Measurements from ENCODE around the gene OR2S2. TPM values are rescaled to one million over a fixed set of nuclear protein-coding genes. Genes with fewer than 3 reads are reported as not detected.

OR2S2 gene
- total and polyA plus RNA-seq, 2 of the 8 experiments (the other 6 are each of a cell fraction or from before 2014, with no cell fraction given): not detected

DNA sequence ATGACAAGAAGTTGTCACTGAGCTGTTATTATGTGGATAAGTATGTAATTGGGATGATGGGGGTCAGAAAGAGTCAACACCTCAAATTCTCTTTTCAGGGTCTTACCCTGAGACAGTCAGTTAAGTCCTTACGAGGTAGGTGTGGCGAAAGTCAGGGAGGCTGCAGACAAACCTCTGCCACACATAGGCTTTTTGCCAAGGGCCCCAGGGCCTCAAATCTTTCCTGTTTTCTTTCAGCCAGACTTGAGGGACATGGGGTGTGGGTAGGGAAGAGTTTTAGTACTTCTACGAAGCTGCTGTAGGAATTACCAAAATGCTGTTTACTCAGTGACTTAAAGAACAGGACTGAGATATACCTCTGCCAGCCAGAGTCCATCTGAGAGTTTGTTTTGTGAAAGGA lies 13.8 kb downstream of the OR2S2 start:
- H4K20me1 ChIP-seq (replicated peaks in 1 of 2; ENCODE audit: control insufficient read depth in 1 of 2, insufficient read depth in 2 of 2, low read length in 2 of 2): no peaks in the 10 kb centered on the region
- ChIA-PET CTCF (ENCODE audit: partially characterized antibody) (interaction anchor here (0.5 to 3.9 kb wide), 12 partner anchors 10 to 215 kb away, joined by 3 to 29 read pairs (median 6); no protein-coding TSS in a partner anchor), POLR2A (ENCODE audit: partially characterized antibody) (interaction anchor here (0.6 to 0.7 kb wide), 2 partner anchors 11 to 498 kb away, joined by 3 read pairs; no protein-coding TSS in a partner anchor)
- H3K27me3 ChIP-seq (replicated peaks in 1 of 4; ENCODE audit: control insufficient read depth in 3 of 4, extremely low read depth in 1 of 4, insufficient read depth in 3 of 4, low read length in 3 of 4): peaks cover 9 to 42% (median 28%) of the 10 kb centered on the region in 4 experiments
- H2AK5ac ChIP-seq (ENCODE audit: low read depth, low read length): no peak overlapping the region
- H3K9ac ChIP-seq (replicated peaks in 1 of 4; ENCODE audit: extremely low read depth in 1 of 4, low read depth in 3 of 4, low read length in 3 of 4): no peak overlapping the region
- peaks cover 0 to 5% of the 10 kb centered on the region in 2 experiments; a peak in 1 of 4 replicates for H3K9me3 ChIP-seq (ENCODE audit: insufficient read depth in 2 of 2, low read depth in 1 of 2, low read length in 1 of 2)
- H4K5ac ChIP-seq (ENCODE audit: insufficient read length, low read depth, low read length): no peak overlapping the region
- no peaks in the 10 kb centered on the region for H3K36me3 ChIP-seq (ENCODE audit: control insufficient read depth in 2 of 4, insufficient read depth in 4 of 4, low read length in 3 of 4)
- FAIRE-seq (no peak), DNase-seq (ENCODE audit: low read depth in 1 of 2, low spot score in 2 of 2) (no peak)
- H2BK15ac ChIP-seq (ENCODE audit: low read length): no peak overlapping the region
- TF ChIP-seq, protein P1, sequence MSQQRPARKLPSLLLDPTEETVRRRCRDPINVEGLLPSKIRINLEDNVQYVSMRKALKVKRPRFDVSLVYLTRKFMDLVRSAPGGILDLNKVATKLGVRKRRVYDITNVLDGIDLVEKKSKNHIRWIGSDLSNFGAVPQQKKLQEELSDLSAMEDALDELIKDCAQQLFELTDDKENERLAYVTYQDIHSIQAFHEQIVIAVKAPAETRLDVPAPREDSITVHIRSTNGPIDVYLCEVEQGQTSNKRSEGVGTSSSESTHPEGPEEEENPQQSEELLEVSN (IDR thresholded peaks at IDR 0.05): no peak
- H3K56ac ChIP-seq (replicated peaks; ENCODE audit: insufficient read length, low read depth, low read length): no peak overlapping the region
- no peak overlapping the region for H3K23ac ChIP-seq (ENCODE audit: insufficient read length)
- no peak overlapping the region for H3K14ac ChIP-seq (ENCODE audit: insufficient read length)
- H2AFZ ChIP-seq (ENCODE audit: low read length): no peak overlapping the region
- H2BK20ac ChIP-seq (ENCODE audit: low read length): no peak overlapping the region
- no peak overlapping the region for H4K8ac ChIP-seq (ENCODE audit: extremely low read depth, insufficient read depth, low read length)
- no peak overlapping the region for H4K91ac ChIP-seq (replicated peaks; ENCODE audit: insufficient read length, low read length)
- H3K79me2 ChIP-seq (ENCODE audit: control insufficient read depth in 1 of 2, insufficient read depth in 2 of 2, low read length in 2 of 2): no peaks in the 10 kb centered on the region
- H3K18ac ChIP-seq (ENCODE audit: extremely low read depth, low read length): no peak overlapping the region
- no peaks in the 10 kb centered on the region for H3K79me1 ChIP-seq (ENCODE audit: low read depth, low read length)
- H3K4me3 ChIP-seq (ENCODE audit: extremely low read depth in 1 of 4, insufficient read depth in 2 of 4, low read depth in 3 of 4, low read length in 4 of 4): no peak overlapping the region
- H3K4me1 ChIP-seq (replicated peaks in 1 of 4; ENCODE audit: control insufficient read depth in 3 of 4, insufficient read depth in 4 of 4, low read length in 3 of 4): peaks cover 0 to 5% (median under 1%) of the 10 kb centered on the region in 4 experiments; a peak in 2 of 7 replicates
- H2BK5ac ChIP-seq (ENCODE audit: low read depth, low read length): no peak overlapping the region
- 89% methylated on average over 3 of the region's 3 CpGs; no CpG with 5 or more reads in 1 of the 2 experiments for WGBS, 2 experiments (ENCODE audit: extremely low coverage in 1 of 2, insufficient coverage in 1 of 2, insufficient read length in 1 of 2, insufficient replicate concordance in 2 of 2, low coverage in 1 of 2, low lambda C conversion rate in 2 of 2, missing lambda C conversion rate in 1 of 2)
- no peaks in the 10 kb centered on the region for H3K23me2 ChIP-seq (ENCODE audit: low read depth, low read length)
- H3K27ac ChIP-seq (ENCODE audit: low read depth, low read length): no peak overlapping the region
- H3K4ac ChIP-seq (replicated peaks; ENCODE audit: insufficient read length, low read depth, low read length): no peak overlapping the region
- no peak overlapping the region for H2BK12ac ChIP-seq (ENCODE audit: low read depth, low read length)
- no peak overlapping the region for H3K4me2 ChIP-seq (ENCODE audit: insufficient read depth in 1 of 2, low read depth in 2 of 2, low read length in 2 of 2)
- no peak overlapping the region for H2BK120ac ChIP-seq (replicated peaks; ENCODE audit: low read depth, low read length)

Data from H1 (cell line).